Rectal smooth muscle tissue (tissue), 1 donor: ENCODE results near the gene SNRPA.
"Not testable (repeated sequence)": the region's sequence is repeated elsewhere in the genome, so short reads cannot be mapped to it uniquely, and the experiment has no call there.

Experiments used
- H3K27ac ChIP-seq: one replicate; pipeline ENCODE4 v1.7.0; 2013; ENCODE audit warnings: low read depth, low read length, inconsistent platforms
- H3K27me3 ChIP-seq: one replicate; pipeline ENCODE4 v1.7.0; 2013; ENCODE audit warnings: low read length; ENCODE audit not compliant: control insufficient read depth, insufficient read depth
- H3K36me3 ChIP-seq: one replicate; pipeline ENCODE4 v1.7.0; 2013; ENCODE audit warnings: low read length; ENCODE audit not compliant: control insufficient read depth, insufficient read depth
- H3K4me1 ChIP-seq: one replicate; pipeline ENCODE4 v1.7.0; 2013; ENCODE audit warnings: low read length; ENCODE audit not compliant: control insufficient read depth, insufficient read depth
- H3K4me3 ChIP-seq: one replicate; pipeline ENCODE4 v1.7.0; 2013; ENCODE audit warnings: low read length
- H3K9ac ChIP-seq: one replicate; pipeline ENCODE4 v1.7.0; 2013; ENCODE audit warnings: low read length

SNRPA gene

DNA sequence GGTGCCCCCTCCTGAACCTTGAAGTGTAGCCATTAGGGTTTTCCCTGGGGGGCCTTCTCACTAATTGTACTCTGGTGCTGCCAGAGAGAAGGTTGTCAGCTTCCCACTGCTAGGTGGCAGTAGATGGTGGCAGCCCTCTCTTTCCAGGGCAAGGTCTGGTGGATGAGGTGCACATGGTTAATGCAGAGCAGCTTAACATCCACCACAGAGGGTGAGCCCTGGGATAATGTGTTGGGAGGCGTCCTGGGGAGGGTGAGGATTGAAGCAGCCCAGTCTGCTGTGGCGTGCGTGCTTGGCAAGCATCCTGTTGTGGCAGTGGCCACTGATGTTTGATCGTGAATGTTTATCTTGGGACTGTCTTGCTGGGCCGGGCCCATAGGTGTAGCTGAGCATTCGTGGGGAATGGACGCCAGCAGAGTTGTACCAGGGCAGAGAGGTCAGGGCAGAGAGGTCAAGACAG lies 53.8 kb downstream of the SNRPA start:
- Histone ChIP-seq H3K9ac (no peak overlapping the region), H3K27me3 (no peaks in the 10 kb centered on the region), H3K27ac (peak overlapping the region; percentile 57), H3K36me3 (peaks cover 23% of the 10 kb centered on the region), H3K4me3 (peak overlapping the region; percentile 25), H3K4me1 (peaks cover 45% of the 10 kb centered on the region)

GRCh38 chr19:40805258-40805868 lies 54.4 kb downstream of the SNRPA start:
- Histone ChIP-seq H3K36me3 (peaks cover 23% of the 10 kb centered on the region), H3K27ac (peak overlapping the region; percentile 57), H3K4me1 (peaks cover 46% of the 10 kb centered on the region), H3K27me3 (no peaks in the 10 kb centered on the region), H3K9ac (no peak overlapping the region), H3K4me3 (peak overlapping the region; percentile 25)

GRCh38 chr19:40806423-40807146 lies 55.6 kb downstream of the SNRPA start:
- peak overlapping the region; percentile 28 for H3K4me3 ChIP-seq
- peaks cover 17% of the 10 kb centered on the region for H3K36me3 ChIP-seq
- H3K4me1 ChIP-seq: peaks cover 35% of the 10 kb centered on the region
- H3K27me3 ChIP-seq: no peaks in the 10 kb centered on the region
- H3K9ac ChIP-seq: no peak overlapping the region
- H3K27ac ChIP-seq: peak overlapping the region; percentile 64

- H3K27me3 ChIP-seq: no peaks in the 10 kb centered on the region
- H3K4me1 ChIP-seq: peaks cover 28% of the 10 kb centered on the region
- no peak overlapping the region for H3K9ac ChIP-seq
- peak overlapping the region; percentile 64 for H3K27ac ChIP-seq
- peaks cover 13% of the 10 kb centered on the region for H3K36me3 ChIP-seq
- H3K4me3 ChIP-seq: peak overlapping the region; percentile 0
These were observed 56.4 kb downstream of the SNRPA start for GRCh38 chr19:40807147-40808020.

GRCh38 chr19:40808021-40808325 lies 57.0 kb downstream of the SNRPA start:
- Histone ChIP-seq H3K36me3 (peaks cover 13% of the 10 kb centered on the region), H3K27ac (no peak overlapping the region), H3K4me3 (no peak overlapping the region), H3K27me3 (no peaks in the 10 kb centered on the region), H3K4me1 (peaks cover 27% of the 10 kb centered on the region), H3K9ac (no peak overlapping the region)

DNA sequence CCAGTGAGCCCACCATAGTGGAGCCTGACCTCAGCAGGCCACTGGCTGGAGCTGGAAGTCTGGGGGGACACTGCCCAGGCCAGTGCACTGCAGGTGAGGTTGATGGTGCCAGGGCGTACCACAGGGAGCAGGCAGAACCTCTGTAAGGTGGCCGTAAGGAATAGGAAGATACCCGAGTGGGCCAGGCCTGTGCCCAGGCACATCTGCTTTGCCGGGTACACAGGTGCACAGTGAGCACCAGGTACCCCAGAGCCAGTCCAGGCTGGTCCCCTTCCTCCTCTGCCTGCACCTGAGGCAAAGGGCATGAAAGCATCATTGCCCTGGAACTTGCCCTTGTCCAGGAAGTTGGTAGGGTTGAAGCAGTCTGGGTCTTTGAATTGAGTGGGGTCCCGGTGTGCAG lies 57.5 kb downstream of the SNRPA start:
- Histone ChIP-seq H3K36me3 (peaks cover 13% of the 10 kb centered on the region), H3K27ac (no peak overlapping the region), H3K4me1 (peaks cover 26% of the 10 kb centered on the region)

DNA sequence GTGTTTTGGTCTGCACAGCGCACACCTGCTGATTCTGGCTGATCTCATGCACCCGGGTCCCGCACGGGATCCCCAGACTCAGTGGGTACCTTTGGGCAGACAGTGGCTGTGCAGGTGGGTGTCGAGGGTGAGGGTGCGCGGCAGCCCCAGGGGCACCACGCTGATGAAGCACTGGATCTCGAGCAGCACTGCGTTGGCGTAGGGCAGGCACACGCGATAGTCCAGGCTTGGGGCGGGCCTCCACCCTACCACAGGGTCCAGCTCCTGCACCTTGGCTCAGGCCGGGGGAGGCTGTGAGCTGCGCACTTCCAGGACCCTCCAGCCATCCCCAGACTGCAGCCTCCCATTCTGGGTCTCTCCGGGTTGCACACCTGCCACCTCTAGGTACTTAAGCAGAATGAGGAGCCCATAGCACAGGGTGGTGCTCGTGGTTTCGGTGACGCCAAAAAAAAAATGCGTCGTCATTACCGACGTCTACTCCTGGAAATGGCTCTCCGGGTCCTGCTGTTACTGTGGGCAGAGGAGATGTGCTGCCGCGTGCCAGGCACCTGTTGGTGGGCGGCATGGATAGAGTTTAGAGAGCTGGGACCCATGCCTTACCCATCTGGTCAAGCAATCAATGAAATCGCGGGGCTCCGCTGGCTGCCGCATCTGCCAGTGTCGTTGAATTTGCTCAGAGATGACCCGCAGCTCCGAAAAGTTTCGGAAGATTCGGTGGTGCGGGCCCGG lies 58.5 kb downstream of the SNRPA start:
- Histone ChIP-seq H3K27me3 (no peaks in the 10 kb centered on the region), H3K36me3 (peaks cover 13% of the 10 kb centered on the region), H3K4me1 (peaks cover 21% of the 10 kb centered on the region), H3K4me3 (no peak overlapping the region), H3K9ac (no peak overlapping the region), H3K27ac (peak overlapping the region; percentile 61)

More for the DNA sequence above, 57.5 kb downstream of the SNRPA start:
- Histone ChIP-seq H3K4me3 (no peak overlapping the region), H3K9ac (no peak overlapping the region), H3K27me3 (no peaks in the 10 kb centered on the region)

- Histone ChIP-seq H3K27ac (peak overlapping the region; percentile 61), H3K4me3 (peak overlapping the region; percentile 59), H3K4me1 (peaks cover 15% of the 10 kb centered on the region), H3K9ac (no peak overlapping the region), H3K36me3 (peaks cover 10% of the 10 kb centered on the region), H3K27me3 (no peaks in the 10 kb centered on the region)
These were observed 59.2 kb downstream of the SNRPA start for GRCh38 chr19:40810160-40810559.

DNA sequence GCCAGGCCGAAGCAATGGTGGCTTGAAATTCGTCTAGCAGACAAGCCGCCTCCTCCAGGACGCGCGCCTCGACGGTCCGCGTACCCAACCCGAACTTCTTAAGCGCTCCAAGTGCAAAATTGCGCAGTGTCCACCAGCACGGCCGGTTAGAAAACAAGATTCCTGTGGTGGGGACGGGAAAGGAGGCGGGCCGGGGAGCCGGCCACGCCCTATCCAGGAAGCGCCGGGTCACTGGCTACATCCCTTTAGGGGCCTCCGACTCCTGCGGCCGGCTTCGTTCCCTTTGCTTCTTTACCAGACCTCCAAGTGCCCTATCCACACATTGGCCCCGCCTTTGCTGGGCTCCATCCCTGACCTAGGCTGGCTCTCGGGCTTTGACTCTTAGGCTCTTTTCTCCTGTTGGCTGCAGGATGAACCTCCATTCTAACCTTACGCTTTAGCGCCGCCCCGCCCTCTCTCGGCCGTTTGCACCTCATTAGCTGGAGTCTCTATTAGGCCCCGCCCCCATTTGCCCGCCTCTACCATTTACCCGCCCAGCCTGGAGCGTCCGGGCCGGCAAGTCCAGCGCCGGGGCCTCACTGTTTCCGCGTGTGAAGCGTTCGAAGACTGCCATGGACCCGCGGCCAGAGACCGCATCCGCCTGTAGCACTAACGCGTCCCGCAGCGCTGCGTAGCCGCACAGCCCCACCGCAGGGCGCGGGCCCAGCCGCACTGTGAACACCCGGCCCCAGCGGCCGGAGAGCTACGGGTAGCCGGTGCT lies 59.8 kb downstream of the SNRPA start:
- Histone ChIP-seq H3K27ac (peak overlapping the region; percentile 57), H3K4me3 (peak overlapping the region; percentile 59), H3K4me1 (peaks cover 14% of the 10 kb centered on the region)
- H3K36me3 ChIP-seq, H3K27me3 ChIP-seq, H3K9ac ChIP-seq: not testable (repeated sequence)

GRCh38 chr19:40811478-40812341 lies 60.7 kb downstream of the SNRPA start:
- Histone ChIP-seq H3K27ac (peak overlapping the region; percentile 57), H3K9ac (no peak overlapping the region), H3K27me3 (no peaks in the 10 kb centered on the region), H3K36me3 (peaks cover 10% of the 10 kb centered on the region), H3K4me3 (peak overlapping the region; percentile 41), H3K4me1 (peaks cover 14% of the 10 kb centered on the region)

- not testable (repeated sequence) for H3K9ac ChIP-seq, H3K27me3 ChIP-seq, H3K36me3 ChIP-seq, H3K27ac ChIP-seq, H3K4me3 ChIP-seq
- H3K4me1 ChIP-seq: peaks cover 14% of the 10 kb centered on the region
These were observed 61.6 kb downstream of the SNRPA start for GRCh38 chr19:40812571-40812970.
